Activated effector memory CD4-positive, alpha-beta T cell treated with Interleukin-2 at 50 U/mL for 16 hours (primary cell): ENCODE measurements around the gene BPIFA1.
A peak's percentile ranks its signal among the peaks of the same experiment; 100 is the strongest.

Source experiments
- DNase-seq: peaks from one replicate; pipeline ENCODE4 v3.0.0-alpha.2; 2020

BPIFA1 gene

GRCh38 chr20:33279261-33279910 is 43.6 kb downstream of the BPIFA1 start:
- DNase-seq, result no peak

GRCh38 chr20:33280000-33280680 is 44.3 kb downstream of the BPIFA1 start:
- no peak for DNase-seq

- DNase-seq, result no peak
Observed at GRCh38 chr20:33280775-33281174, 45.0 kb downstream of the BPIFA1 start.

GRCh38 chr20:33281550-33282146 is 45.9 kb downstream of the BPIFA1 start:
- DNase-seq, result no peak

GRCh38 chr20:33282196-33282934 is 46.6 kb downstream of the BPIFA1 start:
- DNase-seq, result no peak

- no peak for DNase-seq
Observed at GRCh38 chr20:33282991-33283555, 47.3 kb downstream of the BPIFA1 start, which contains the start of gene BPIFB1. Gene BPIFB1 (plus strand): TSS chr20:33283214. CDS start chr20:33286074, 2,860 bp downstream.

- DNase-seq, result no peak
Observed at GRCh38 chr20:33284284-33284683, 48.5 kb downstream of the BPIFA1 start.

- no peak for DNase-seq
Observed at GRCh38 chr20:33284937-33285336, 49.1 kb downstream of the BPIFA1 start.

GRCh38 chr20:33285861-33286495 is 50.2 kb downstream of the BPIFA1 start:
- no peak for DNase-seq

GRCh38 chr20:33287884-33288283 is 52.1 kb downstream of the BPIFA1 start:
- no peak for DNase-seq

- no peak for DNase-seq
Observed at GRCh38 chr20:33290852-33291251, 55.1 kb downstream of the BPIFA1 start.

GRCh38 chr20:33291416-33291815 is 55.6 kb downstream of the BPIFA1 start:
- DNase-seq, result no peak

- peak; percentile 51 for DNase-seq
Observed at GRCh38 chr20:33291830-33292355, 56.1 kb downstream of the BPIFA1 start.
